Astrocyte (in vitro differentiated cells and primary cell): ENCODE data around the gene MARK1. TPM values are rescaled to one million over a fixed set of nuclear protein-coding genes. Genes with fewer than 3 reads are reported as not detected.

Experiments used
- DNase-seq: peaks from one replicate; pipeline ENCODE4 v3.0.0-alpha.2; 2010; ENCODE audit warnings: low read depth
- FAIRE-seq: peaks from 2 replicates; lab custom pipeline; 2011; peaks lifted over from hg19 to GRCh38; lab: Jason Lieb, UNC
- H2AFZ ChIP-seq: 2 replicates; pipeline ENCODE4 v1.6.0; 2012; ENCODE audit warnings: low read depth, low read length, inconsistent platforms
- H3K27ac ChIP-seq: 2 replicates; pipeline ENCODE4 v1.5.1; 2011; ENCODE audit warnings: low read depth, low read length, inconsistent platforms
- H3K27me3 ChIP-seq: 2 replicates; pipeline ENCODE4 v1.6.0; 2011; ENCODE audit warnings: low read length, inconsistent platforms; ENCODE audit not compliant: insufficient read depth
- H3K36me3 ChIP-seq: 2 replicates; pipeline ENCODE4 v1.5.1; 2011; ENCODE audit warnings: low read length, inconsistent platforms; ENCODE audit not compliant: insufficient read depth
- H3K4me1 ChIP-seq: 2 replicates; pipeline ENCODE4 v1.5.1; 2011; ENCODE audit warnings: low read length, inconsistent platforms; ENCODE audit not compliant: insufficient read depth
- H3K4me2 ChIP-seq: 2 replicates; pipeline ENCODE4 v1.6.0; 2012; ENCODE audit warnings: low read length, inconsistent platforms
- H3K4me3 ChIP-seq: 2 replicates; pipeline ENCODE4 v1.5.1; 2011; ENCODE audit warnings: low read depth, mild to moderate bottlenecking, low read length, inconsistent platforms; ENCODE audit not compliant: insufficient read depth
- H3K79me2 ChIP-seq: 2 replicates; pipeline ENCODE4 v1.6.0; 2012; ENCODE audit warnings: mild to moderate bottlenecking, low read length, inconsistent platforms; ENCODE audit not compliant: insufficient read depth
- H3K9ac ChIP-seq: 2 replicates; pipeline ENCODE4 v1.6.0; 2012; ENCODE audit warnings: mild to moderate bottlenecking, low read length, inconsistent platforms
- H3K9me3 ChIP-seq: 2 replicates; pipeline ENCODE4 v1.5.1; 2012; ENCODE audit warnings: low read depth, mild to moderate bottlenecking, low read length, inconsistent platforms; ENCODE audit not compliant: insufficient read depth
- H4K20me1 ChIP-seq: 2 replicates; pipeline ENCODE4 v1.6.0; 2012; ENCODE audit warnings: low read length, inconsistent platforms; ENCODE audit not compliant: insufficient read depth
- H3K27ac Mint-ChIP-seq: one replicate; pipeline ENCODE4 v1.8.0; 2021; ENCODE audit warnings: mild to moderate bottlenecking, mixed read lengths; ENCODE audit not compliant: unreplicated experiment
- H3K27me3 Mint-ChIP-seq: one replicate; pipeline ENCODE4 v1.8.0; 2021; ENCODE audit warnings: low read depth, mixed read lengths; ENCODE audit not compliant: unreplicated experiment
- H3K36me3 Mint-ChIP-seq: one replicate; pipeline ENCODE4 v1.8.0; 2021; ENCODE audit warnings: low read depth, mixed read lengths; ENCODE audit not compliant: unreplicated experiment
- H3K4me1 Mint-ChIP-seq: one replicate; pipeline ENCODE4 v1.8.0; 2021; ENCODE audit warnings: low read depth, mixed read lengths; ENCODE audit not compliant: unreplicated experiment
- H3K4me3 Mint-ChIP-seq: one replicate; pipeline ENCODE4 v1.8.0; 2021; ENCODE audit warnings: mild to moderate bottlenecking, moderate library complexity, mixed read lengths; ENCODE audit not compliant: unreplicated experiment
- H3K9me3 Mint-ChIP-seq: one replicate; pipeline ENCODE4 v1.8.0; 2021; ENCODE audit warnings: mild to moderate bottlenecking, mixed read lengths; ENCODE audit not compliant: unreplicated experiment
- CTCF ChIP-seq: IDR thresholded peaks from 2 replicates; pipeline ENCODE4 v1.5.1; 2011; ENCODE audit warnings: low read depth, mild to moderate bottlenecking, inconsistent platforms, low read length, moderate library complexity; ENCODE audit not compliant: insufficient read depth
- EZH2 ChIP-seq: IDR thresholded peaks from 2 replicates; pipeline ENCODE4 v1.6.1; 2012; ENCODE audit warnings: mild to moderate bottlenecking, low read length, inconsistent platforms; ENCODE audit not compliant: insufficient read depth
- total RNA-seq: library from RNA; stranded (reverse); gene quantifications from 2 replicates; pipeline ENCODE4 v1.2.1, GENCODE V29; 2021

The MARK1 gene
- total RNA-seq, 1 donor from 2014 or later = 10.8 TPM

- H3K9ac ChIP-seq = no peak overlapping the region
- no peak for DNase-seq
- H3K4me1 Mint-ChIP-seq = no peaks in the 10 kb centered on the region
- H3K9me3 ChIP-seq = no peaks in the 10 kb centered on the region
- no peak overlapping the region for H3K4me3 ChIP-seq
- H3K79me2 ChIP-seq = no peaks in the 10 kb centered on the region
- H3K36me3 ChIP-seq = no peaks in the 10 kb centered on the region
- peaks cover 30% of the 10 kb centered on the region for H3K27me3 Mint-ChIP-seq
- H3K9me3 Mint-ChIP-seq = no peaks in the 10 kb centered on the region
- no peak overlapping the region for H3K4me2 ChIP-seq
- TF ChIP-seq EZH2 (no peak), CTCF (no peak)
- no peak overlapping the region for H3K27ac ChIP-seq
- no peak overlapping the region for H2AFZ ChIP-seq
- H3K4me3 Mint-ChIP-seq = no peak overlapping the region
- H3K27me3 ChIP-seq = peaks cover 15% of the 10 kb centered on the region
- no peaks in the 10 kb centered on the region for H3K4me1 ChIP-seq
- H3K36me3 Mint-ChIP-seq = no peaks in the 10 kb centered on the region
- no peak overlapping the region for H3K27ac Mint-ChIP-seq
- no peak for FAIRE-seq
- H4K20me1 ChIP-seq = no peaks in the 10 kb centered on the region
Measured at GRCh38 chr1:220695426-220695825, 167.5 kb downstream of the MARK1 start.

- Histone ChIP-seq H3K4me3 (no peak overlapping the region), H3K4me2 (no peak overlapping the region), H3K79me2 (no peaks in the 10 kb centered on the region), H3K4me1 (no peaks in the 10 kb centered on the region), H3K27ac (no peak overlapping the region), H3K27me3 (peaks cover 7% of the 10 kb centered on the region), H3K9me3 (no peaks in the 10 kb centered on the region), H4K20me1 (no peaks in the 10 kb centered on the region), H2AFZ (no peak overlapping the region), H3K9ac (no peak overlapping the region), H3K36me3 (no peaks in the 10 kb centered on the region)
- Mint-ChIP-seq H3K27ac (no peak overlapping the region), H3K27me3 (peaks cover 23% of the 10 kb centered on the region), H3K4me3 (no peak overlapping the region), H3K36me3 (no peaks in the 10 kb centered on the region), H3K4me1 (no peaks in the 10 kb centered on the region), H3K9me3 (no peaks in the 10 kb centered on the region)
- DNase-seq = no peak
- TF ChIP-seq EZH2 = no peak
- TF ChIP-seq CTCF = no peak
- no peak for FAIRE-seq
Measured at GRCh38 chr1:220696226-220696862, 168.4 kb downstream of the MARK1 start.

DNA sequence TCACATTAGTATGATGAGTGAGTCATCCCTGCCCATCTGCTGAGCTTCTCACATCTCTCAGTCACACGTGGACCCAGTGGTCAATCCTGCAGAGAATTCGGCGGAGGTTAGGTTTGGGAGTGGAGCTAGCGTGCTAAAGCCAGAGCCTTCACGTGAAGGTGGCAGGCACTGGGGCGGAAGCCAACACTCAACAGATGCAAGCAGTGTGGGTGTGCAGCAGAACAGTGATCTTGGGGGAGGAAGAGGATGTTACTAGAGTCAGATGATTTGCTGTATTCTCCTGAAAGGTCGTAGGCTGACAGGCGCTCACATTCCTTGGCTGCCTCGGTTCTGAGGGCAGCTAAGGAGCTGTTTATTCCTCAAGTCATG is 168.9 kb downstream of the MARK1 start:
- H3K27ac ChIP-seq = no peak overlapping the region
- Mint-ChIP-seq H3K9me3 (no peaks in the 10 kb centered on the region), H3K4me1 (no peaks in the 10 kb centered on the region), H3K36me3 (no peaks in the 10 kb centered on the region), H3K4me3 (no peak overlapping the region), H3K27ac (no peak overlapping the region), H3K27me3 (peaks cover 18% of the 10 kb centered on the region)
- H3K4me3 ChIP-seq = no peak overlapping the region
- H3K27me3 ChIP-seq = peaks cover 2% of the 10 kb centered on the region
- no peak overlapping the region for H3K4me2 ChIP-seq
- no peak for FAIRE-seq
- no peak overlapping the region for H2AFZ ChIP-seq
- H4K20me1 ChIP-seq = no peaks in the 10 kb centered on the region
- H3K9me3 ChIP-seq = no peaks in the 10 kb centered on the region
- H3K9ac ChIP-seq = no peak overlapping the region
- TF ChIP-seq CTCF (no peak), EZH2 (no peak)
- no peaks in the 10 kb centered on the region for H3K36me3 ChIP-seq
- H3K79me2 ChIP-seq = no peaks in the 10 kb centered on the region
- DNase-seq = peak; percentile 37
- H3K4me1 ChIP-seq = no peaks in the 10 kb centered on the region
